Raji (cell line): ENCODE measurements around the gene GALNT17.

Experiments used
- POLR2A ChIP-seq: IDR thresholded peaks from 2 replicates; pipeline ENCODE4 v1.6.1; 2011; ENCODE audit warnings: low read depth, low read length, control low read depth; ENCODE audit not compliant: insufficient read depth

GALNT17 gene

DNA sequence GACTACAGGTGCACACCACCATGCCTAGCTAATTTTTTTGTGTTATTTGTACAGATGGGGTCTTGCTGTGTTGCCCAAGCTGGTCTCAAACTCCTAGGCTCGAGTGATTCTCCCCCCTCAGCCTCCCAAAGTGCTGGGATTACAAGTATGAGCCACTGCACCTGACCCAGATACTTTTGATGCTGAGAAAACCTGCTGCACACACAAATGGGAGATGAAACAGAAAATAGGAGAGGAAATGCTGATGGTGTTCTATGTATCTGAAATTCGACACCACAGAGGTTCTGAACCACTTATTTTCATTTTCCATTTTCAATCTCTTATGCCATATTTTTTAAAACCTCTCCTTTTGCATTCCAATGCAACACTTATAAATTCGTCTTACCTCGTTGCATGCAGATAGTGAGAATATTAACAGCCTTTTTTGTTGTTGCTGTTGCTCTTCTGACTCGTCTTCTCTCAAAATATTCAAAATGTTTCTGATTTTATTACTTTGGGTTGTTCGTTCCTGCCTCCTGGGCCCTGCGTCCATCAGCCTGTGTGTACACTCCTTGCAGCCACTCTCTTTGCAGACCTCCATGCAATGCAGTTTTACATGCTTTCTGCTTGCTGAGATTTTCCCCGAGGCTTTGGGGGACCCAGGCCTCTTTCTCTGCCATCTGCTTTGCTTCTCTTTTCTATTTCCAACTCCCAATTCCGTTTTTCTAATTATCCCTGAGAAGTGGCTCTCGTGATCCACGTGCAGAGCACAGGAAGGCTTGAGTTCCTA is 556.1 kb downstream of the GALNT17 start:
- no peak for TF ChIP-seq POLR2A

DNA sequence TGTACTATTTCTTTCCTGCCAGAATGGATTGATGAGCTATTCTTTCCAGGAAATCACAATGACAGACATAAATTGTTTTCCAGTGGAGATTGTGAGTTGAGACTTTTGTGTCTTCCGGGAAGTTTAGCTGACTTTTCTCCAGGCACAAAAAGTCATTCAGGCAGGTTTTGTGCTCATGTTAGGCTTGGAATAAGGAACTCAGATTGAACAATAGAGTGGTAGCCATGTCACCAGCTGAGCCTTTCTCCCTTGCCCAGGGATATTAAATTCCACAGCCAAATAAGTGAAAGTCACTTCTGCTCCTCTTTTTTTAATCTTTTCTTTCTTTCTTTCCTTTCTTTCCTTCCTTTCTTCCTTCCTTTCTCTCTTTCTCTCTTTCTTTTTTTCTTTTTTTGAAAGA is 559.6 kb downstream of the GALNT17 start:
- TF ChIP-seq POLR2A: no peak

DNA sequence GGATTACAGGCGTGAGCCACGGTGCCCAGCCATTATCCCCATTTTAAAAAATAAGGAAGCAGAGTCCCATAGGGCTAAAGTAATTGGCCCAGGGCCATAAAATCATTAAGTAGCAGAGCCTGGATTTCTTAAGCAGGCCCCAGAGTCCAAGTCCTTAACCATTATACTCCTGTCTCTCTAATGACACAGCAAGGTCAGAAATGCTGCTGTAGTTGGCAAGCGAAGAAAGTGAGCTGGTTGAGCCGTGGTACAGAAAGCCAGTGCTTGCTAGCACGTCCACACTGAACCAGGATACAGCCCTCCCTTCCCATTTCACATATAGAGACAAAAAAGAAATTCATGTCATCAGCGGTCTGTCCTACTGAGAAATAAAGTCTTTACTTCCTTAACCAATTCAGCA is 562.7 kb downstream of the GALNT17 start:
- no peak for TF ChIP-seq POLR2A

DNA sequence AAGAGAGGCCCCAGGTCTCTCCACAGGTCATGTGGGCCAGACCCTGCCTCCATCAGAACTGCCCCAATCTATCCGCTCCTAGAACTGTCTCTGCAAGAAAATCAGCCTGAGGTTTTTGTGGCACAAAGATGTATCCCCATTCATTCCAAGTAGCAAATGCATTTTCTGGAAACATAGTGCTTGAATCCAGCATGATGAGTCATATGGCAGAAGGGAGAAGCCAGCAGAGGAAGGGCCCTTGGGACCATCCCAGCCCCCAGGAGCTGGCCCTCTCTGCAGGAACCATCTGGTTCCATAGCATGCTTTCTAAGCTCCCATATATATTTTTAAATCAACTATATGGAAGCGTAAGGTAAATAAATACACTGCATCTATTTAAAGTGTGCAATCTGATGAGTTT is 563.2 kb downstream of the GALNT17 start:
- no peak for TF ChIP-seq POLR2A

DNA sequence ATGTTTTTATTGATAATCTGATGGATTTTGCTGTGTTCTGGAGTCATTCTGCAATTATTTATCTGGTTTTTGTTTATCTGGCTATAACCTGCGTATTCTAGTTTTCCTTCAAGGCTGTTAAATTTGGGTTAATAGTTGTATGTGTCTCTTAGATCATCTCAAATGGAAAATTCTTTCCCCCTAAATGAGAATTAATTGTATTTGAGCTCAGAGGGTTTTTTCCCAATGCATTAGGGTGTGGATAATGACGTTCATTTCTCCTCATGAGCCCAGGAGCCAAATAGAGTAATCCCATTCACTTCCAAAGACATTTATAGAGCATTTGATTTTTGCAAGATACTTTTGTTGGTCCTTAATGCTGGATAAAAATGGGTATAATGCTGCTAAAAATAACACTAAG is 564.6 kb downstream of the GALNT17 start:
- no peak for TF ChIP-seq POLR2A

DNA sequence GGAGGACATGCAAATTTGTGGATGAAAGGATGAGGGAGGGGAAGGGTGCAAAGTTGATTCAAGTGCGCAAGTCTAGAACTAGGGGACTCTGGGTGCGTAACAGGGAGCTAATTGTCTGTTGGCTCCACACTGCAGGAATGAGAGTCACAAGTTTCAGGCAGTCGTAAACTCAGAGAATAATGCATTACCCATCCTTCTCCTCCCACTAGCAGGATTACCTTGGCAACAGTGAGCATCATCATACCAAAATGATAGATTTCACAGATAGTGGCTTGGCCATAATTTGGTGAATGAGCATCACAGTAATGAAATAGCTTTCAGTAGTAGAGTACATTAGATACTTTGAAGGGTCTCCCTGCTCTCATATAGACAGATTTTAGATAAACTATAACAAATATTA is 565.5 kb downstream of the GALNT17 start:
- no peak for TF ChIP-seq POLR2A

DNA sequence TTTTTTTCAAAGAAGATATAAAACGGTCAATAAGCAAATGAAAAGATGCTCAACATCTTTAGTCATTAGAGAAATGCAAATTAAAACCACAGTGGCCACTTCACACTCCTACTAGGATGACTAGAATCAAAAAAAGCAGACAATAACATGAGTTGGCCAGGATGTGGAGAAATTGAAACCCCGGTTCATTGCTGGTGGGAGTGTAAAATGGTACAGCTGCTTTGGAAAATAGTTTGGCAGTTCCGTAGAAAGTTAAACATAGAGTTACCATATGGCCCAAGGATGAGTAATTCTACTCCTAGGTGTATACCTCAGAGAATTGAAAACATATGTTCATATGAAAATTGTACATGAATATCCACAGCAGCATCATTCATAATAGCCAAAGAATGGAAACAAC is 573.3 kb downstream of the GALNT17 start:
- no peak for TF ChIP-seq POLR2A

DNA sequence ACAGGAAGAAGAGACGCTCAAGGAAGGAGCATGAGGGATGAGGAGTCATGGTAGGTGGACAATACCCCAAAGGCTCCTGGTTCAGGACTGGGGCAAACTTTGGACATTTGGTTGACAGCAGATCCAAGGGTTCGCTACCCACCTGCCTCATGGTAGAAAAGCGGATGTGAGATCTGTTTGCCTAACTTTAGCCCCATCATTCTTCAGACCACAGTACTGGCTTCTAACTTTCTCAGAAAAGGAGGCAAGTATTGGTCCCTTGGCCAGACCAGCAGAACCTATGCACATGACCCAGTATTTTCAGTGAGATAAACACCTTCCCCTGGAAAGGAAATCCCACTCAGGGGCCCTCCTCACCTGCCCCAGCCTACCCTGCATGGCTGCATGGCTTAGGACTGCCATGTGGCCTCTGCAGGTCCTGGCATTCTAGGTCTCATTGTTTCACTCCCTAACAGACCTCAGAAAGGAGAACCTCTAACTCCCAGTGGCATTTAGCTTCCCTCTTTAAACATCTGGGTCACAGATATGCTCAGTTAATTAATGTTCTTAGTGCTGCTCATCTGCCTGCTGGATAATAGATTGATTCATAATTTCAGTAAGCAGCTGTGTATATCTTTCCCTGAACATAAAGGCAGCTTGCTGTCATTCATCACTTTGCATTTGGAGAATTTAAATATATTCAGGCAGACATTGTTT is 574.1 kb downstream of the GALNT17 start:
- no peak for TF ChIP-seq POLR2A

DNA sequence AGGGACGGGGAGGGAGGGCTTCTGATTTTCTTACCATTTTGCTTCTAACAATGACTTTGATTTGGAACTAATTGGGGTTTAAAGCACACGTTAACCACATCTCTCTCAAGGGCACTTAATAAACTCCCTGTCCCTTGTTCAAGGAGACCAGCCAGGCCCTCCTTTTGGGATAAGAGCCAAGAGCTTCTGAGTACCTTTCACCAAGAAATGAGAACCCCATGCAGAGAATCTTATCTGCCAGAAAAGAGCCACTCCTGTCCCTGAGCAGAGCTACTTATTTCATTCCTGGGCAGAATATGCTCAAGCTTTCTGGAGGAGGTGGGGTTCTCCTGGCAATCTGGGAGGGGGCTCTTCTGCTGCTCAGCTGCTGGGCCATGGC is 574.6 kb downstream of the GALNT17 start:
- TF ChIP-seq POLR2A: no peak

DNA sequence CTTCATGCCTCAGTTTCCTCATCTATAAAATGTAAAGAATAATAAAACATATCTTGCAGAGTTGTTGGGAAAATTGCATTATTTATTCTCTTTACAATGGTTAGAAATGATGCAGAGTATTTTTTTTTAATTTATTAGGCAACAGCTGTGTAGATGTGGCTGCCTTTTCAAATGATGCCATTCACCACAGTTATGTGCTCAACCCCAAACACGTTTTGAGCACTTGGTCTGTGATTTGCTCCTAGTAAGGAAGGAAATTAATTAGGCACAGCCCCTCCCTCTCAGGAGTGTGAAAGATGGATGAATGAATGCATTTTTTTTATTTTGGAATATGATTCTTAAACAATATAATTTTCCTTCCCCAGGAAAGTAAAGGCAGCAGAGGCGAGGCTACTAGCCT is 575.1 kb downstream of the GALNT17 start:
- no peak for TF ChIP-seq POLR2A

DNA sequence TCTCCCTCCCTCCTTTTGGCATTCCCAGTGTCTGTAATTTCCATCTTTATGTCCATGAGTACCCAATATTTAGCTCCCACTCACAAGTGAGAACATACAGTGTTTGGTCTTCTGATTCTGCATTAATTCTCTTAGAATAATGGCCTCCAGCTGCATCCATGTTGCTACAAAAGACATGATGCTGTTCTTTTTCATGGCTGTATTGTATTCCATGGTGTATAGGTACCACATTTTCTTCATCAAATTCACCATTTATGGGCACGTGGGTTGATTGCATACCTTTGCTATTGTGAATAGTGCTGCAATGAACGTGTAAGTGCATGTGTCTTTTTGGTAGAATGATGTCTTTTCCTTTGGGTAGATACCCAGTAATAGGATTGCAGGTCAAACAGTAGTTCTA is 576.8 kb downstream of the GALNT17 start:
- no peak for TF ChIP-seq POLR2A

DNA sequence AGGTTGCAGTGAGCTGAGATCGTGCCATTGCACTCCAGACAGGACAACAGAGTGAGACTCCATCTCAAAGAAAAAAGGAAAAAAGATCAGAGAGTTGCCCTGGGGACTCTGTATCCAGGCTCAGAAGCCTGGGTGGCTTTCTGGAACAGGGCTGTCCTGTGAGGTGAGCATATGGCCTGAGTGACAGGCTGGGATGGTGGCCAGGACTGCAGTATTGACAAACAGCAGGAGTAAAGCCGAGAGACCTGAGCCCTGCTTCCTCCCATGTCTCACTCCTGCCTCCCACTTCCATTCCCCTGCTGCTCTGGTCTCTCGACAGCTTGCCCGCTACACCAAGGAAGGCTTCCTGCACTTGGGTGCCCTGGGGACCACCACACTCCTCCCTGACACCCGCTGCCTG is 578.5 kb downstream of the GALNT17 start:
- no peak for TF ChIP-seq POLR2A

DNA sequence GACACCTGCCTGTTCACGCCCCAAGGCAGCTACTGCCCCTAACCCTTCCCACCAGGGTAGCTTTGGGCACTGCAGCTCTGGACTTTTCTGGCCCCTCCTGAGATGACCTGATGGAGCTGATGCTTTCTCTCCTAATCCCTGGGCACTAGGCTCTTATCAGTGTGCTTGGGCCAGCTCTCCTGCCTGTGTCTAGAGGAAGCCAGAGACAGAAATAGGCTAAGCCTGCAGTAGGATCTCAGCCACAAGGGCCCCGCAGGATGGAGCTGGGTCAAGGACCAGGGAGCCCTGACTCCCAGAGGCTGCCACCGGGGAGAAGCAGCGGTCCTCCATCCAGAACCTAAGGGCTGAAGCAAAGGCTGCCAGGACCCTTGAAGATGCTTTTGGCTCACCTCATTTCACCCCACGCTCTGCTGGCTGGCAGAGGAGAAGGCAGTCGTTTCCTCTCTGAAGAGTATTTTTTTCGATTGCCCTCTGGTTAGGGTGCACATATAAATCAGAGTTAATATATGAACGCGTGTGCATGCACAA is 580.8 kb downstream of the GALNT17 start:
- TF ChIP-seq POLR2A: no peak

DNA sequence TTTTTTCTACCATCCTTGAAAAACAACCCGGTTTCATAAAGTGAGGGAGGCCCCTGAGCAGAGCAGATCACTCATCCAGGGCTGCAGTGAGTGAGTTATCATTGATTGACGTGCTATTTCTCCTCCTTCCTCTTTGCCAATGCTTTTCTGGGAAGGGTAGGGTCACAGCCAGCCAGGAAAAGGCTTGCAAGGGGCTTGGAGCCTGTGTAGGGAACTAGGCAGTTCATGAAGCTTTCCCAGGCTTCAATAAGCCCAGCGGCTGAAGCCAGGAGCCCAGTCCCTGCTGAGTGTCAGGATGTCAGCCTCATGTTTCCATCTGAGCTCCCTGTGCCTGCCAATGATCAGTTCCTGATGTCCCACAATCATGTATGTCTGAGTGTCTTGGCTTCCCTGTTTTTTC is 584.7 kb downstream of the GALNT17 start:
- no peak for TF ChIP-seq POLR2A

DNA sequence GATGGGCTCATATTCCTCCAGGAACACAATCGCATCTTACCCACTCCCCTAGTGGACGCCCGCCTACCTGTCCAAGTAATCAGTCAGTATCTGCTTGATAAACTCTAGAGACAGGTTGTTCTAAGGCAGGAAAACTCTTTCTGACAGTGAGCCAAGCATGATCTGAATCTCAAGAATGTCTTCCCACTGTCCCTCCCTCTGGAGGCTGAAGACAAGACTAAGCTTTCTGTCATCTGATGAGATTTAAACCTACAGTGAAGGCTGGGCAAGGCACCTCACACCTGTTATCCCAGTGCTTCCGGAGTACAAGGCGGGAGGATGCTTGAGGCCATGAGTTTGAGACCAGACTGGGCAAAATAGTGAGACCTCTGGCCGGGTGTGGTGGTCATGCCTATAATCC is 586.6 kb downstream of the GALNT17 start:
- no peak for TF ChIP-seq POLR2A

DNA sequence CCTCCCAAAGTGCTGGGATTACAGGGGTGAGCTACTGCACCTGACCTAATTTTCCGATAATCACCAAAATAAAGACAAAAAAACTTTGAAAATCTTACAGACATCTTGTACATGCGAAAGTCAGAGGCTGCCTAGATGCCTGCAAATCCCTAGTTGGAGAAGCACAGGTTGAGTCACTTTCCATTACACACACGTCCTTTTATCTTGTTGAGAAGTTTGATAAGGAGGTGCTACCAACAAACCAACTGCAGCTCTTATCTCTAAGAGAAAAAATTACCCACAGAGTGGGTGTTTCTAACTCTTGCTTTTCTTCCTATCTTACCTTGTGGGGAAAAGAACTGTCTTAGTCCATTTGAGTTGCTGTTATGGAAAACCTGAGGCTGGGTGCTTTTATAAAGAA is 589.8 kb downstream of the GALNT17 start:
- no peak for TF ChIP-seq POLR2A

DNA sequence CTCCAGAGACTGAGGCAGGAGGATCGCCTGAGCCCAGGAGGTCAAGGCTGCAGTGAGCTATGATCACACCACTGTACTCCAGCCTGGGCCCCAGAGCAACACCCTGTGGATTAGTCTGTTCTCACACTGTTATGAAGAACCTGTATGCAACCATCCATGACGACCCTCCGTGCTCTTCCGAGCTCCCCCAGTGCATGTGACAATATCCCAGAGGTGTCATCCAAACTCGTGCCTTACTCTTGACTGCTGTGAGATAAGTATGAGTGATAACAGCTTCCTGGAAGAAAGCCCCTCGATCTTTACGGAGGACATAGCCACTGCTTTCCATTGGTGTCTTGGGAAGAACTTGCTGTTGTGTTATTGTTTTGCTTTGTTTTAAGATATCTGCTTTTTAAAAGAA is 591.9 kb downstream of the GALNT17 start:
- no peak for TF ChIP-seq POLR2A

DNA sequence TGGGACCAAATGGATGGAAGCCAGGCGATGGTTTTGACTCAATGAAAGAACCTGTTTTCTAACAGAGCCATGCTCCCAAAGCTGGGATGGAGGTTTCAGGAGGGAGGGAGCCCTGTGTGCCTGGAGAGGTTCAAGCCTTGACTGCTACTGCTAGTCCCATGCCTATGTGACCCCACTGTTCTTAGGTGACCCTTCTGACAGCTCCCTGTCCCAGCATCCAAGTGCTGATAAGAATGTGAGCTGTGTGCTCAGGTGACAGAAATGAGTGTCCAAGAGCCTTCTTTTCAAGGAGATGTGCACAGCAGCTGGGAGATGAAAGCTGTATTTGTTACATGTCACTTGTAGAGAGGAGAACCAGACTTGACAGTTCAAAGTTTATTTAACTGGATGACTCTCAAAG is 595.4 kb downstream of the GALNT17 start:
- TF ChIP-seq POLR2A: no peak
